Esophagus muscularis mucosa (tissue), 4 donors: ENCODE data around the gene EXOC6B. TPM values are rescaled to one million over a fixed set of nuclear protein-coding genes. Genes with fewer than 3 reads are reported as not detected.

ENCODE experiments used
- DNase-seq: peaks from one replicate; pipeline ENCODE4 v3.0.0-alpha.2; 2017; ENCODE audit errors: extremely low spot score
- H3K27ac ChIP-seq, 4 donors: fragments of 200-600 bp; sonication (generic); replicated peaks in 1 of 4; 1 replicate in 3 of 4; 2 replicates in 1 of 4; pipeline ENCODE4 v1.5.1; 2016 to 2019; ENCODE audit warnings: mild to moderate bottlenecking in 1 of 4
- H3K27me3 ChIP-seq, 4 donors: fragments of 200-600 bp; sonication (generic); one replicate each; pipeline versions ENCODE4 v1.5.1 to v1.6.0; 2016 to 2019
- H3K36me3 ChIP-seq, 4 donors: fragments of 200-600 bp; sonication (generic); one replicate each; pipeline ENCODE4 v1.5.1; 2016 to 2019
- H3K4me1 ChIP-seq, 4 donors: fragments of 200-600 bp; sonication (generic); one replicate each; pipeline ENCODE4 v1.5.1; 2016 to 2019
- H3K4me3 ChIP-seq, 4 donors: fragments of 200-600 bp; sonication (generic); 1 replicate in 2 of 4; 2 replicates in 2 of 4; pipeline ENCODE4 v1.5.1; 2016 to 2019; ENCODE audit warnings: mild to moderate bottlenecking in 4 of 4, moderate library complexity in 1 of 4
- H3K9me3 ChIP-seq, 4 donors: fragments of 200-600 bp; sonication (generic); 1 replicate in 3 of 4; 2 replicates in 1 of 4; pipeline ENCODE4 v1.5.1; 2016 to 2019
- CTCF ChIP-seq, 3 experiments: fragments of 200-600 bp in 2 of 3; fragments of 450-650 bp in 1 of 3; sonication (generic) in 2 of 3; IDR thresholded peaks; one replicate each; pipeline ENCODE4 v1.5.1; 2017 to 2019; ENCODE audit warnings: antibody characterized with exemption in 3 of 3, mild to moderate bottlenecking in 2 of 3, moderate library complexity in 1 of 3
- EP300 ChIP-seq: sonication (generic); formaldehyde crosslinking; IDR thresholded peaks from one replicate; pipeline ENCODE4 v1.6.1; 2017; ENCODE audit warnings: antibody characterized with exemption
- POLR2A ChIP-seq: fragments of 450-650 bp; IDR thresholded peaks from one replicate; pipeline ENCODE4 v1.6.1; 2017; ENCODE audit warnings: antibody characterized with exemption, moderate library complexity, mild to moderate bottlenecking, low read depth
- POLR2AphosphoS5 ChIP-seq, 2 donors: sonication (generic); formaldehyde crosslinking; IDR thresholded peaks; one replicate each; pipeline ENCODE4 v1.6.1; 2017; ENCODE audit warnings: antibody characterized with exemption in 2 of 2
- WGBS: methylation state at CpG from one replicate; pipeline ENCODE4 v1.1.5; 2018; 5-methylcytosine and 5-hydroxymethylcytosine counted together
- intact Hi-C: fragments of 100-400 bp; cut with DNase I; formaldehyde crosslinking; loops from one replicate; pipeline ENCODE4 v1.15.1; 2023
- total RNA-seq, 4 donors: library from RNA; depleted of rRNA; stranded (reverse); fragments of >200 nt; gene quantifications; one replicate each; pipeline versions ENCODE4 v1.1.0 to v1.2.1, GENCODE V29; 2016

EXOC6B gene
- total RNA-seq, 4 donors from 2014 or later: 24.5 to 45.9 (median 37.4) TPM

- 98% methylated on average over 4 of the region's 4 CpGs for WGBS
- Histone ChIP-seq H3K27ac (no peak overlapping the region), H3K4me1 (peaks cover under 1 to 20% (median 15%) of the 10 kb centered on the region in 4 donors), H3K4me3 (no peak overlapping the region), H3K9me3 (no peaks in the 10 kb centered on the region), H3K27me3 (no peaks in the 10 kb centered on the region), H3K36me3 (no peaks in the 10 kb centered on the region)
- intact Hi-C loops: no loop called here
- DNase-seq: no peak
- TF ChIP-seq POLR2AphosphoS5 (IDR thresholded peaks at IDR 0.05) (no peak), POLR2A (no peak), CTCF (IDR thresholded peaks at IDR 0.05) (no peak), EP300 (no peak)
Observed at GRCh38 chr2:72797740-72798139, 28.1 kb downstream of the EXOC6B start.

GRCh38 chr2:72796766-72797165 lies 29.1 kb downstream of the EXOC6B start:
- intact Hi-C loops: no loop called here
- TF ChIP-seq POLR2A: no peak
- TF ChIP-seq CTCF (IDR thresholded peaks at IDR 0.05): no peak
- no peak for TF ChIP-seq EP300
- TF ChIP-seq POLR2AphosphoS5 (IDR thresholded peaks at IDR 0.05): no peak
- peaks cover 0 to 20% (median 15%) of the 10 kb centered on the region in 4 donors for H3K4me1 ChIP-seq
- DNase-seq: no peak
- no peaks in the 10 kb centered on the region for H3K27me3 ChIP-seq
- H3K36me3 ChIP-seq: no peaks in the 10 kb centered on the region
- no peak overlapping the region for H3K4me3 ChIP-seq
- H3K27ac ChIP-seq: no peak overlapping the region
- no peaks in the 10 kb centered on the region for H3K9me3 ChIP-seq

- 60% methylated on average over 1 of the region's 1 CpG for WGBS
- Histone ChIP-seq H3K9me3 (no peaks in the 10 kb centered on the region), H3K27me3 (no peaks in the 10 kb centered on the region), H3K27ac (no peak overlapping the region), H3K36me3 (no peaks in the 10 kb centered on the region), H3K4me3 (no peak overlapping the region), H3K4me1 (peaks cover 0 to 20% (median 15%) of the 10 kb centered on the region in 4 donors)
- DNase-seq: no peak
- intact Hi-C loops: no loop called here
- TF ChIP-seq POLR2A: no peak
- no peak for TF ChIP-seq POLR2AphosphoS5 (IDR thresholded peaks at IDR 0.05)
- no peak for TF ChIP-seq EP300
- TF ChIP-seq CTCF (IDR thresholded peaks at IDR 0.05): no peak
Observed at GRCh38 chr2:72794572-72794971, 31.3 kb downstream of the EXOC6B start.

GRCh38 chr2:72793798-72794440 lies 31.9 kb downstream of the EXOC6B start:
- H3K9me3 ChIP-seq: no peaks in the 10 kb centered on the region
- H3K4me3 ChIP-seq: no peak overlapping the region
- peaks cover 6 to 23% (median 17%) of the 10 kb centered on the region in 4 donors for H3K4me1 ChIP-seq
- H3K27me3 ChIP-seq: no peaks in the 10 kb centered on the region
- intact Hi-C loops: no loop called here
- TF ChIP-seq POLR2AphosphoS5 (IDR thresholded peaks at IDR 0.05) (no peak), POLR2A (no peak), CTCF (IDR thresholded peaks at IDR 0.05) (no peak), EP300 (no peak)
- DNase-seq: no peak
- no peaks in the 10 kb centered on the region for H3K36me3 ChIP-seq
- WGBS: 51% methylated on average over 3 of the region's 3 CpGs
- no peak overlapping the region for H3K27ac ChIP-seq

- H3K36me3 ChIP-seq: peaks cover 0 to 2% (median 0%) of the 10 kb centered on the region in 4 donors
- H3K4me3 ChIP-seq: no peak overlapping the region
- no peaks in the 10 kb centered on the region for H3K27me3 ChIP-seq
- TF ChIP-seq POLR2AphosphoS5 (IDR thresholded peaks at IDR 0.05) (no peak), CTCF (IDR thresholded peaks at IDR 0.05) (no peak), EP300 (no peak), POLR2A (no peak)
- no peaks in the 10 kb centered on the region for H3K9me3 ChIP-seq
- no peak for DNase-seq
- 80% methylated on average over 1 of the region's 1 CpG for WGBS
- no peak overlapping the region for H3K27ac ChIP-seq
- H3K4me1 ChIP-seq: peaks cover 6 to 15% (median 13%) of the 10 kb centered on the region in 4 donors
- intact Hi-C loops: no loop called here
Observed at GRCh38 chr2:72789241-72789640, 36.6 kb downstream of the EXOC6B start.
